HCT116 (cell line): ENCODE data around the gene GCAT. TPM values are rescaled to one million over a fixed set of nuclear protein-coding genes. Genes with fewer than 3 reads are reported as not detected.

Experiments
- ATAC-seq: fragments of 200-7000 bp; cut with Tn5 transposase; 2 replicates; pipeline ENCODE4 v1.9.1; 2020; ENCODE audit warnings: mild to moderate bottlenecking, moderate library complexity
- BruUV-seq: library from RNA; stranded (reverse); fragments of 400-500 nt; replicated peaks from 2 replicates; lab custom pipeline; 2021; lab: Mats Ljungman, UMichigan
- CTCF ChIA-PET: fragments of 300-600 bp; sonication (Branson Sonifier 250); formaldehyde crosslinking; loops from one replicate; lab custom pipeline; 2021; ENCODE audit warnings: antibody characterized with exemption; lab: Charles Lee
- POLR2A ChIA-PET: fragments of 300-600, 350-600 bp; sonication (Branson Sonifier 250); formaldehyde crosslinking; loops from one replicate; lab custom pipeline; 2021; ENCODE audit warnings: antibody characterized with exemption; lab: Charles Lee
- RAD21 ChIA-PET, 2 experiments: fragments of 300-600 bp; sonication (Branson Sonifier 250); formaldehyde crosslinking; loops; one replicate each; lab custom pipeline; 2023; ENCODE audit warnings: low total read pairs in 2 of 2; ENCODE audit not compliant: uncharacterized antibody in 2 of 2, unreplicated experiment in 2 of 2, low non-redundant PET in 1 of 2; lab: Charles Lee
- DNase-seq: peaks from one replicate; pipeline ENCODE4 v3.0.0-alpha.2; 2010; ENCODE audit warnings: low read depth, low spot score
- H2AFZ ChIP-seq: fragments of 200-600 bp; shearing (Covaris generic), sonication (generic); 2 replicates; pipeline ENCODE4 v1.6.1; 2017; ENCODE audit warnings: low read depth, mixed run types, mixed read lengths, antibody characterized with exemption, low read length; ENCODE audit not compliant: poor library complexity, severe bottlenecking
- H3K27ac ChIP-seq: 2 replicates; pipeline ENCODE4 v1.5.1; 2012; ENCODE audit warnings: low read depth, low read length
- H3K27me3 ChIP-seq: fragments of 200-600 bp; sonication (generic); 2 replicates; pipeline ENCODE4 v1.6.1; 2016; ENCODE audit warnings: mixed run types, low read length, mixed read lengths; ENCODE audit not compliant: insufficient read depth
- H3K36me3 ChIP-seq, 2 experiments: fragments of 200-500 bp in 1 of 2; fragments of 200-600 bp in 1 of 2; sonication (Bioruptor generic) in 1 of 2; sonication (generic) in 1 of 2; 2 replicates each; pipeline versions ENCODE4 v1.5.1 to v1.6.1; 2014 to 2016; ENCODE audit warnings: low read length in 2 of 2, inconsistent platforms in 1 of 2, mixed read lengths in 1 of 2, mixed run types in 1 of 2; ENCODE audit not compliant: insufficient read depth in 2 of 2, control insufficient read depth in 1 of 2
- H3K4me1 ChIP-seq, 2 experiments: fragments of 200-600 bp in 1 of 2; sonication (generic) in 1 of 2; 2 replicates each; pipeline versions ENCODE4 v1.5.1 to v1.6.1; 2012 to 2017; ENCODE audit warnings: low read length in 2 of 2, inconsistent platforms in 1 of 2, mild to moderate bottlenecking in 1 of 2, mixed read lengths in 1 of 2, mixed run types in 1 of 2, moderate library complexity in 1 of 2; ENCODE audit not compliant: insufficient read depth in 2 of 2, control insufficient read depth in 1 of 2
- H3K4me2 ChIP-seq: fragments of 200-600 bp; sonication (generic); 2 replicates; pipeline ENCODE4 v1.6.1; 2017; ENCODE audit warnings: mixed run types, low read length, mixed read lengths
- H3K4me3 ChIP-seq, 2 experiments: fragments of 200-600 bp in 1 of 2; sonication (generic) in 1 of 2; replicated peaks in 1 of 2; 2 replicates each; pipeline ENCODE4 v1.5.1; 2011 to 2016; ENCODE audit warnings: low read length in 2 of 2, control low read depth in 1 of 2, low read depth in 1 of 2, mild to moderate bottlenecking in 1 of 2, mixed read lengths in 1 of 2, mixed run types in 1 of 2
- H3K79me2 ChIP-seq: fragments of 200-600 bp; sonication (generic); 2 replicates; pipeline ENCODE4 v1.6.1; 2017; ENCODE audit warnings: mild to moderate bottlenecking, mixed run types, low read length, moderate library complexity, mixed read lengths; ENCODE audit not compliant: insufficient read depth
- H3K9ac ChIP-seq: fragments of 200-600 bp; sonication (generic); 2 replicates; pipeline ENCODE4 v1.6.1; 2016; ENCODE audit warnings: low read length, mixed read lengths
- H3K9me2 ChIP-seq: fragments of 200-600 bp; sonication (generic), shearing (Covaris generic); 2 replicates; pipeline ENCODE4 v1.6.1; 2017; ENCODE audit warnings: mixed run types, mild to moderate bottlenecking, moderate library complexity; ENCODE audit not compliant: insufficient read depth
- H3K9me3 ChIP-seq, 2 experiments: fragments of 200-500 bp in 1 of 2; fragments of 200-600 bp in 1 of 2; sonication (Bioruptor generic) in 1 of 2; sonication (generic) in 1 of 2; 2 replicates each; pipeline ENCODE4 v1.6.1; 2014 to 2017; ENCODE audit warnings: low read length in 2 of 2, mixed read lengths in 2 of 2, inconsistent platforms in 1 of 2, low read depth in 1 of 2, mild to moderate bottlenecking in 1 of 2, mixed run types in 1 of 2, moderate library complexity in 1 of 2; ENCODE audit not compliant: control insufficient read depth in 1 of 2, insufficient read depth in 1 of 2
- H4K20me1 ChIP-seq: fragments of 200-600 bp; sonication (generic), shearing (Covaris generic); 2 replicates; pipeline ENCODE4 v1.6.1; 2017; ENCODE audit warnings: mixed run types, mild to moderate bottlenecking, moderate library complexity; ENCODE audit not compliant: insufficient read depth
- CBX3 ChIP-seq: IDR thresholded peaks from 2 replicates; pipeline ENCODE4 v1.6.1; 2012; ENCODE audit warnings: low read depth
- CEBPB ChIP-seq: IDR thresholded peaks from 2 replicates; pipeline ENCODE4 v1.6.1; 2012; ENCODE audit warnings: low read depth
- ELF1 ChIP-seq: IDR thresholded peaks from 2 replicates; pipeline ENCODE4 v1.6.1; 2012; ENCODE audit warnings: low read depth, borderline replicate concordance
- FOSL1 ChIP-seq: IDR thresholded peaks from 2 replicates; pipeline ENCODE4 v1.6.1; 2012; ENCODE audit warnings: low read depth
- JUND ChIP-seq: IDR thresholded peaks from 2 replicates; pipeline ENCODE4 v1.6.1; 2012
- POLR2A ChIP-seq: IDR thresholded peaks from 2 replicates; pipeline ENCODE4 v1.7.0; 2011; ENCODE audit warnings: borderline replicate concordance; ENCODE audit not compliant: insufficient read depth, insufficient read length; ENCODE audit errors: extremely low read depth
- RAD21 ChIP-seq: IDR thresholded peaks from 2 replicates; pipeline ENCODE4 v1.6.1; 2012; ENCODE audit warnings: low read depth, mild to moderate bottlenecking
- SIN3A ChIP-seq: IDR thresholded peaks from 2 replicates; pipeline ENCODE4 v1.6.1; 2012; ENCODE audit warnings: low read depth
- SP1 ChIP-seq: IDR thresholded peaks from 2 replicates; pipeline ENCODE4 v1.6.1; 2012; ENCODE audit warnings: low read depth
- SRF ChIP-seq: IDR thresholded peaks from 2 replicates; pipeline ENCODE4 v1.6.1; 2012; ENCODE audit warnings: low read depth
- TCF7L2 ChIP-seq: IDR thresholded peaks from 2 replicates; pipeline ENCODE4 v1.7.0; 2011; ENCODE audit warnings: borderline replicate concordance, inconsistent platforms; ENCODE audit not compliant: insufficient read depth, insufficient read length; ENCODE audit errors: extremely low read depth
- YY1 ChIP-seq: IDR thresholded peaks from 2 replicates; pipeline ENCODE4 v1.6.1; 2011; ENCODE audit warnings: low read length, low read depth, moderate library complexity, mild to moderate bottlenecking; ENCODE audit not compliant: insufficient replicate concordance; ENCODE audit errors: extremely low read depth
- ZFX ChIP-seq: fragments of 450-650 bp; IDR thresholded peaks from 2 replicates; pipeline ENCODE4 v1.6.1; 2017
- ZNF274 ChIP-seq: fragments of 200-500 bp; sonication (Bioruptor generic); IDR thresholded peaks from 2 replicates; pipeline ENCODE4 v1.6.1; 2014; ENCODE audit warnings: mild to moderate bottlenecking, low read depth, low read length, inconsistent platforms
- intact Hi-C: fragments of 100-400 bp; cut with micrococcal nuclease; formaldehyde crosslinking; loops from 2 replicates; pipeline ENCODE4 v1.10.0; 2022
- total RNA-seq: library from RNA; stranded (reverse); gene quantifications from one replicate; pipeline ENCODE4 v1.2.1, GENCODE V29; 2021; ENCODE audit not compliant: unreplicated experiment
- TF ChIP-seq, protein P1 (sequence below): IDR thresholded peaks from 2 replicates; pipeline ENCODE4 v1.6.1; 2012; ENCODE audit warnings: low read depth
- TF ChIP-seq, protein P2 (sequence below), 3 experiments: fragments of 200-600 bp in 1 of 3; sonication (generic) in 1 of 3; IDR thresholded peaks in 2 of 3; conservative IDR thresholded peaks in 1 of 3; 2 replicates each; pipeline ENCODE4 v1.5.1; 2012 to 2017; ENCODE audit warnings: low read depth in 2 of 3, low read length in 2 of 3, antibody characterized with exemption in 1 of 3, borderline replicate concordance in 1 of 3, control low read depth in 1 of 3, mild to moderate bottlenecking in 1 of 3, mixed read lengths in 1 of 3, mixed run types in 1 of 3, moderate library complexity in 1 of 3; ENCODE audit not compliant: insufficient read depth in 1 of 3
- TF ChIP-seq, protein P3 (sequence below): IDR thresholded peaks from 2 replicates; pipeline ENCODE4 v1.6.1; 2012
- TF ChIP-seq, protein P4 (sequence below): IDR thresholded peaks from 2 replicates; pipeline ENCODE4 v1.6.1; 2012
- TF ChIP-seq, protein P5 (sequence below): IDR thresholded peaks from 2 replicates; pipeline ENCODE4 v1.6.1; 2011; ENCODE audit warnings: mild to moderate bottlenecking, low read length, moderate library complexity; ENCODE audit not compliant: insufficient replicate concordance; ENCODE audit errors: extremely low read depth

The GCAT gene
- total RNA-seq, 1 experiment from 2014 or later: 88.7 TPM

DNA sequence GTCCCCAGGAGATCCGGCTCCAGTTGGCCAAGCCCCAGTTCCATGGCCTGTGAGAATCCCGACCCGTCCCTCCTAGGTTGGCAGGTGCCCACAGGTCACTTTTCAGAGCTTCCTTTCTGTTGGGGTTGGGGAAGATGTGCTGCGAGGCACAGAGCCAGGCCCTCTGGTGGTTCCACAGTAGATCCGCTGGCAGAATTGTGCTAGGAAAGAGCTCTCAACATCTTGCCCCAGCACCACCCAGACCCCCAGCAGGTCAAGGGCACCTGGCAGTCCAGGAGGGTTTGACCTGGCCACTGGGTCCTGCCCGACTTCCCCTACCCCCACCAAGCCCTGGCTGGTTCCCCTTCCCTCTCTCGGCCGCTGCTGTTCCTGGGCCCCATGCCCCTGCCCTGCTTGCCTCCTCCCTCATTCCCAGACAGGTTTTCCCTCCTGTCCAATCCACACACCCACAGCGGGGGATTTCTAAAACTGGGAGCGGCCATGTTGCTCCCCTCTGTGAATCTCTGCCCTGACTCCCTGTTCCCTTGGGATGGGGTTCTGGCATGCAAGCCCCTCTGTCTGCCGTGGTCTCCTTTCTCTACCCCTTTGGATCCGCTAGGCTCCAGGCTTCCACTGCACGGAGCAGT lies 26.2 kb upstream of the GCAT start:
- ChIA-PET RAD21 (interaction anchor here (0.8 to 2.4 kb wide), 5 partner anchors 10 to 32 kb away, joined by 3 to 14 read pairs (median 5); partner anchors contain the start of gene GCAT (in 1 of the 2)), POLR2A (interaction anchor here (1.0 to 5.5 kb wide), 9 partner anchors 10 to 173 kb away, joined by 3 to 63 read pairs (median 5); partner anchors contain the start of genes GCAT and GGA1), CTCF (interaction anchor here (0.7 to 3.0 kb wide), 16 partner anchors 11 to 189 kb away, joined by 3 to 23 read pairs (median 4); partner anchors contain the start of genes GCAT, GGA1 and PDXP)
- intact Hi-C loops: loop anchor here (5.0 kb wide), 1 partner anchor 39 kb away; no protein-coding TSS in a partner anchor
- Histone ChIP-seq H3K4me1 (peaks cover 68 to 88% of the 10 kb centered on the region in 2 experiments), H3K4me2 (peak overlapping the region; percentile 72), H3K9ac (peak overlapping the region; percentile 57), H4K20me1 (no peaks in the 10 kb centered on the region), H3K79me2 (no peaks in the 10 kb centered on the region), H3K27ac (peak overlapping the region; percentile 85), H3K4me3 (peak overlapping the region in 1 of 2 experiments; percentile 8; a peak in 1 of 4 replicates), H3K27me3 (no peaks in the 10 kb centered on the region), H3K36me3 (no peaks in the 10 kb centered on the region), H3K9me2 (no peaks in the 10 kb centered on the region), H3K9me3 (no peaks in the 10 kb centered on the region), H2AFZ (no peak overlapping the region)
- ATAC-seq (peak; percentile 18), DNase-seq (no peak)
- BruUV-seq: no TSS peak
- TF ChIP-seq YY1: no peak
- no peak for TF ChIP-seq CBX3
- no peak for TF ChIP-seq JUND
- TF ChIP-seq, protein P1, sequence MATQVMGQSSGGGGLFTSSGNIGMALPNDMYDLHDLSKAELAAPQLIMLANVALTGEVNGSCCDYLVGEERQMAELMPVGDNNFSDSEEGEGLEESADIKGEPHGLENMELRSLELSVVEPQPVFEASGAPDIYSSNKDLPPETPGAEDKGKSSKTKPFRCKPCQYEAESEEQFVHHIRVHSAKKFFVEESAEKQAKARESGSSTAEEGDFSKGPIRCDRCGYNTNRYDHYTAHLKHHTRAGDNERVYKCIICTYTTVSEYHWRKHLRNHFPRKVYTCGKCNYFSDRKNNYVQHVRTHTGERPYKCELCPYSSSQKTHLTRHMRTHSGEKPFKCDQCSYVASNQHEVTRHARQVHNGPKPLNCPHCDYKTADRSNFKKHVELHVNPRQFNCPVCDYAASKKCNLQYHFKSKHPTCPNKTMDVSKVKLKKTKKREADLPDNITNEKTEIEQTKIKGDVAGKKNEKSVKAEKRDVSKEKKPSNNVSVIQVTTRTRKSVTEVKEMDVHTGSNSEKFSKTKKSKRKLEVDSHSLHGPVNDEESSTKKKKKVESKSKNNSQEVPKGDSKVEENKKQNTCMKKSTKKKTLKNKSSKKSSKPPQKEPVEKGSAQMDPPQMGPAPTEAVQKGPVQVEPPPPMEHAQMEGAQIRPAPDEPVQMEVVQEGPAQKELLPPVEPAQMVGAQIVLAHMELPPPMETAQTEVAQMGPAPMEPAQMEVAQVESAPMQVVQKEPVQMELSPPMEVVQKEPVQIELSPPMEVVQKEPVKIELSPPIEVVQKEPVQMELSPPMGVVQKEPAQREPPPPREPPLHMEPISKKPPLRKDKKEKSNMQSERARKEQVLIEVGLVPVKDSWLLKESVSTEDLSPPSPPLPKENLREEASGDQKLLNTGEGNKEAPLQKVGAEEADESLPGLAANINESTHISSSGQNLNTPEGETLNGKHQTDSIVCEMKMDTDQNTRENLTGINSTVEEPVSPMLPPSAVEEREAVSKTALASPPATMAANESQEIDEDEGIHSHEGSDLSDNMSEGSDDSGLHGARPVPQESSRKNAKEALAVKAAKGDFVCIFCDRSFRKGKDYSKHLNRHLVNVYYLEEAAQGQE: no peak
- no peak for TF ChIP-seq TCF7L2
- no peak for TF ChIP-seq ELF1
- peak; percentile 36 for TF ChIP-seq POLR2A
- no peak for TF ChIP-seq RAD21
- TF ChIP-seq ZNF274: no peak
- TF ChIP-seq, protein P2, sequence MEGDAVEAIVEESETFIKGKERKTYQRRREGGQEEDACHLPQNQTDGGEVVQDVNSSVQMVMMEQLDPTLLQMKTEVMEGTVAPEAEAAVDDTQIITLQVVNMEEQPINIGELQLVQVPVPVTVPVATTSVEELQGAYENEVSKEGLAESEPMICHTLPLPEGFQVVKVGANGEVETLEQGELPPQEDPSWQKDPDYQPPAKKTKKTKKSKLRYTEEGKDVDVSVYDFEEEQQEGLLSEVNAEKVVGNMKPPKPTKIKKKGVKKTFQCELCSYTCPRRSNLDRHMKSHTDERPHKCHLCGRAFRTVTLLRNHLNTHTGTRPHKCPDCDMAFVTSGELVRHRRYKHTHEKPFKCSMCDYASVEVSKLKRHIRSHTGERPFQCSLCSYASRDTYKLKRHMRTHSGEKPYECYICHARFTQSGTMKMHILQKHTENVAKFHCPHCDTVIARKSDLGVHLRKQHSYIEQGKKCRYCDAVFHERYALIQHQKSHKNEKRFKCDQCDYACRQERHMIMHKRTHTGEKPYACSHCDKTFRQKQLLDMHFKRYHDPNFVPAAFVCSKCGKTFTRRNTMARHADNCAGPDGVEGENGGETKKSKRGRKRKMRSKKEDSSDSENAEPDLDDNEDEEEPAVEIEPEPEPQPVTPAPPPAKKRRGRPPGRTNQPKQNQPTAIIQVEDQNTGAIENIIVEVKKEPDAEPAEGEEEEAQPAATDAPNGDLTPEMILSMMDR (IDR thresholded peaks at IDR 0.05 in 2 of 3, conservative IDR thresholded peaks at IDR 0.05 in 1 of 3; ENCODE audit: borderline replicate concordance in 1 of 3, insufficient read depth in 1 of 3, low read depth in 2 of 3, low read length in 2 of 3): peak in 2 of 3 experiments; percentile 57 to 66; a peak in 4 of 6 replicates
- TF ChIP-seq, protein P3, sequence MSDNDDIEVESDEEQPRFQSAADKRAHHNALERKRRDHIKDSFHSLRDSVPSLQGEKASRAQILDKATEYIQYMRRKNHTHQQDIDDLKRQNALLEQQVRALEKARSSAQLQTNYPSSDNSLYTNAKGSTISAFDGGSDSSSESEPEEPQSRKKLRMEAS: no peak
- no peak for TF ChIP-seq SRF
- no peak for TF ChIP-seq CEBPB
- no peak for TF ChIP-seq FOSL1
- TF ChIP-seq SP1: no peak
- no peak for TF ChIP-seq SIN3A
- TF ChIP-seq, protein P4, sequence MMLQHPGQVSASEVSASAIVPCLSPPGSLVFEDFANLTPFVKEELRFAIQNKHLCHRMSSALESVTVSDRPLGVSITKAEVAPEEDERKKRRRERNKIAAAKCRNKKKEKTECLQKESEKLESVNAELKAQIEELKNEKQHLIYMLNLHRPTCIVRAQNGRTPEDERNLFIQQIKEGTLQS: no peak
- TF ChIP-seq ZFX: no peak
- TF ChIP-seq, protein P5, sequence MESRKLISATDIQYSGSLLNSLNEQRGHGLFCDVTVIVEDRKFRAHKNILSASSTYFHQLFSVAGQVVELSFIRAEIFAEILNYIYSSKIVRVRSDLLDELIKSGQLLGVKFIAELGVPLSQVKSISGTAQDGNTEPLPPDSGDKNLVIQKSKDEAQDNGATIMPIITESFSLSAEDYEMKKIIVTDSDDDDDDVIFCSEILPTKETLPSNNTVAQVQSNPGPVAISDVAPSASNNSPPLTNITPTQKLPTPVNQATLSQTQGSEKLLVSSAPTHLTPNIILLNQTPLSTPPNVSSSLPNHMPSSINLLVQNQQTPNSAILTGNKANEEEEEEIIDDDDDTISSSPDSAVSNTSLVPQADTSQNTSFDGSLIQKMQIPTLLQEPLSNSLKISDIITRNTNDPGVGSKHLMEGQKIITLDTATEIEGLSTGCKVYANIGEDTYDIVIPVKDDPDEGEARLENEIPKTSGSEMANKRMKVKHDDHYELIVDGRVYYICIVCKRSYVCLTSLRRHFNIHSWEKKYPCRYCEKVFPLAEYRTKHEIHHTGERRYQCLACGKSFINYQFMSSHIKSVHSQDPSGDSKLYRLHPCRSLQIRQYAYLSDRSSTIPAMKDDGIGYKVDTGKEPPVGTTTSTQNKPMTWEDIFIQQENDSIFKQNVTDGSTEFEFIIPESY: no peak
